ENCODE data around the gene DIPK1A.

DIPK1A gene

GRCh38 chr1:92945748-92946270 lies 15.5 kb downstream of the DIPK1A start:
- DNase-seq (ENCODE audit: extremely low spot score): no peak
- ChIA-PET CTCF (interaction anchor here (0.8 to 10.2 kb wide), 5 partner anchors 8 to 89 kb away, joined by 3 to 129 read pairs (median 6); partner anchors contain the start of gene DIPK1A), POLR2A (interaction anchor here (0.6 kb wide), 1 partner anchor 17 kb away, joined by 5 read pairs; no protein-coding TSS in a partner anchor)
- no peak for TF ChIP-seq CTCF (IDR thresholded peaks at IDR 0.05; ENCODE audit: control extremely low read depth, extremely low read depth, low read depth, missing control alignments)

GRCh38 chr1:92944901-92945747 lies 16.1 kb downstream of the DIPK1A start:
- CTCF ChIA-PET: interaction anchor here (0.6 to 10.2 kb wide), 8 partner anchors 9 to 89 kb away, joined by 3 to 129 read pairs (median 5); partner anchors contain the start of gene DIPK1A
- TF ChIP-seq CTCF (IDR thresholded peaks at IDR 0.05; ENCODE audit: control extremely low read depth, extremely low read depth, low read depth, missing control alignments): no peak
- DNase-seq (ENCODE audit: extremely low spot score): no peak
- POLR2A ChIA-PET: interaction anchor here (0.6 kb wide), 1 partner anchor 17 kb away, joined by 5 read pairs; no protein-coding TSS in a partner anchor

GRCh38 chr1:92943502-92943847 lies 17.8 kb downstream of the DIPK1A start:
- POLR2A ChIA-PET: no interaction called here
- TF ChIP-seq CTCF (IDR thresholded peaks at IDR 0.05; ENCODE audit: control extremely low read depth, extremely low read depth, low read depth, missing control alignments): no peak
- CTCF ChIA-PET: interaction anchor here (1.2 to 10.2 kb wide), 9 partner anchors 10 to 137 kb away, joined by 3 to 129 read pairs (median 4); partner anchors contain the start of gene DIPK1A
- no peak for DNase-seq (ENCODE audit: extremely low spot score)

- TF ChIP-seq CTCF (IDR thresholded peaks at IDR 0.05; ENCODE audit: control extremely low read depth, extremely low read depth, low read depth, missing control alignments): no peak
- CTCF ChIA-PET: interaction anchor here (0.9 to 1.7 kb wide), 3 partner anchors 14 to 81 kb away, joined by 3 to 5 read pairs (median 5); no protein-coding TSS in a partner anchor
- POLR2A ChIA-PET: no interaction called here
- no peak for DNase-seq (ENCODE audit: extremely low spot score)
Observed at GRCh38 chr1:92940541-92940940, 20.7 kb downstream of the DIPK1A start.

GRCh38 chr1:92937731-92938130 lies 23.5 kb downstream of the DIPK1A start:
- no peak for TF ChIP-seq CTCF (IDR thresholded peaks at IDR 0.05; ENCODE audit: control extremely low read depth, extremely low read depth, low read depth, missing control alignments)
- no peak for DNase-seq (ENCODE audit: extremely low spot score)
- POLR2A ChIA-PET: interaction anchor here (0.6 kb wide), 1 partner anchor 25 kb away, joined by 4 read pairs; no protein-coding TSS in a partner anchor
- CTCF ChIA-PET: interaction anchor here (0.7 to 2.8 kb wide), 3 partner anchors 8 to 37 kb away, joined by 3 to 14 read pairs (median 4); no protein-coding TSS in a partner anchor

GRCh38 chr1:92936865-92937264 lies 24.4 kb downstream of the DIPK1A start:
- DNase-seq (ENCODE audit: extremely low spot score): no peak
- ChIA-PET POLR2A (no interaction called here), CTCF (interaction anchor here (0.7 to 3.0 kb wide), 6 partner anchors 9 to 57 kb away, joined by 4 to 14 read pairs (median 6); no protein-coding TSS in a partner anchor)
- TF ChIP-seq CTCF (IDR thresholded peaks at IDR 0.05; ENCODE audit: control extremely low read depth, extremely low read depth, low read depth, missing control alignments): no peak
